NCI-H2081 (cell line): ENCODE results near the gene LRPAP1.
"Not testable (repeated sequence)": the region's sequence is repeated elsewhere in the genome, so short reads cannot be mapped to it uniquely, and the experiment has no call there.

ENCODE experiments used
- DNase-seq, 2 experiments: peaks; one replicate each; lab custom pipeline; 2025; lab: John Stamatoyannopoulos, UW

The LRPAP1 gene

DNA sequence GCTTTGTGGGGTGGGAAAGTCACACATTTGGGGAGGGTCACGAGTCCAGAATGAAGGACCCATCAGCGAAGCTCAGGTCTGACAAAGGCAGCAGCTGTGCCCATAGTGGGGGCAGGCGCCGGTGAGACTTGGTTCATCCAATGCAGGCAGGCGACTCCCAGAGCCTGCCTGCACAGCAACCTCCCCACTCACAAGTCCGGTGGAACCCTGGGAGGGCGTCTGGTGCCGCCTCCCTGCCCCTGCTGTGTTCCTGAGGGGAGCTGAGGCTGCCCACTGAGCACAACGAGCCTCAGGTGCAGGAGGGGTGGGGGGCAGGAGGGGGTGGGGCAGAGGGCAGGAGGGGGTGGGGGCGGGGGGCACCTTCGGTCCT lies 13.7 kb downstream of the LRPAP1 start:
- no peak for DNase-seq

DNA sequence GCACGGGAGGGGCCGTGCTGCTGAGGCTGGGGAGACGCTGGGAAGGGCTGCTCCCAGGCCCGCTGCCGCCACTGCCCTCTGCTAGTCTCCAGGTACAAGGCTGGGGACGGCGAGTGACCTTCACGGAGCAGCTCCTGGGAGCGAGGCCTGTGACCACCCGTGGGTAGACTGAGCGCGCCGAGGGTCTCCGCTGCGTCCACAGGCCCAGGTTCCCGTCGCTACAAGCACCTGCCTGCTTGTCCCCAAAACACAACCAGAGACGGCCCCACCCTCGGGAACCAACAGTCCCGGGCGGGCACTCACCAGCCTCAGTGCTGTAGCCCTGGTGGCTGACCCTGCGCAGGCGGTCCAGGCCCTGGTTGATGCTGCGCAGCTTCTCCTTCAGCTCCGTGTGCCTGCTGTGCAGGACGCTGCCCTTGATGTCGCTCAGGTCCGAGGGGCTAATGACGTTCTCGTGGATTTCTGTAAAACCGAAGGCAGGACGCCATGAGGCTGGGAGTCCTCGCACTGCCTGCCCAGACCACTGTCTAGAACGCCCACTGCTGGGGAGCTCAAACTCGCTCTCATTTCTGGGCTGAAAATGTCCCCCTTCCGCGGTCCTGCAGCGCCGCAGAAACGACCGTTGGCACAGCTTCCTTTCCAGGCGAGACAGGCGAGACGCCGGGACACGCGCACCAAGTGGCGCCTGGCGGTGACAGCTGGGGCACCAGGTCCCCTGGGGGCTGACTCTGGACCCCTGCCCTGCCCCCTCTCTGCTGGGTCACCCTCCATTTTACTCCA lies 14.3 kb downstream of the LRPAP1 start:
- no peak for DNase-seq

DNA sequence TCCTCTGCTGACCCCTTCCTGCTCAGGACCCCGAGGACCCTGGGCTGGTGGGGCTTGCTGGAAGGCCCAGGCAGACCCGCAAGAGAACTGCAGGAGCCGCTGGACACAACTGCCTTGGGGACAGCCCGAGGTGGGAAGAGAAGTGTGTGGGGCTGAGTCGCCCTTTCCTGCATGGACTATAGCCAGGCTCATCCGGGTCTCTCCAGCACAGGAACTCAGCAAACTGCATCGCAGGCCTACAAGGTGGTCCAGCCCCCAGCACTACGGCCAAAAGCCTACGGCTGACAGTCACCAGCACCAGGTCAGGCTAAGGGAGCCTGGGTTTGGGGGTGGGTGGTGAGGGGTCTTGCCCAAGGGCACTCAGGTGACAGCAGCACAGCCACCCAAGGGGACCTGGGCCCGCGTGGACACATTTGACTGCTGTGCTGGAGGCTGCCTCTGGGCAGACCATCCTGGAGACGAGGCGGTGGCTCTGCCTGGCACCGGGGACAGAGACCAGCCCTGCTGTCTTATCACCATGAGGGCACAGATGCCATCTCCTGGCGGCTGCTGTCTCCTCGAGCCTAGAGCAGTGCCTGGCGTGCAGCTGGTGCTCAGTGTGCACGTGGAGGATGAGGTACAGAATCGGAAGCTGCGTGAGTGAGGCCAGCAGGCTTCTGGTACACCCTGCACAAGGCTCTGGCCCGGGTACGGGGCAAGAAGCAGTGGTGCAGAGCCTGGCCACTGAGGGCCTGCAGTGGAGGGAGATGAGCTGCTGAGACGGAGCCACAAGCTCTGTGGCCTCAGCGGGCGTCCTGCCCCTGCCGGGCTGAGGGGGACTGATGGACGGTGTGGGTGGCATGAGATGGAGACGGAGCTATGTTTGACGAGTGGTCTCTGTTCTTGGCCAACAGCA lies 15.1 kb downstream of the LRPAP1 start:
- no peak for DNase-seq

DNA sequence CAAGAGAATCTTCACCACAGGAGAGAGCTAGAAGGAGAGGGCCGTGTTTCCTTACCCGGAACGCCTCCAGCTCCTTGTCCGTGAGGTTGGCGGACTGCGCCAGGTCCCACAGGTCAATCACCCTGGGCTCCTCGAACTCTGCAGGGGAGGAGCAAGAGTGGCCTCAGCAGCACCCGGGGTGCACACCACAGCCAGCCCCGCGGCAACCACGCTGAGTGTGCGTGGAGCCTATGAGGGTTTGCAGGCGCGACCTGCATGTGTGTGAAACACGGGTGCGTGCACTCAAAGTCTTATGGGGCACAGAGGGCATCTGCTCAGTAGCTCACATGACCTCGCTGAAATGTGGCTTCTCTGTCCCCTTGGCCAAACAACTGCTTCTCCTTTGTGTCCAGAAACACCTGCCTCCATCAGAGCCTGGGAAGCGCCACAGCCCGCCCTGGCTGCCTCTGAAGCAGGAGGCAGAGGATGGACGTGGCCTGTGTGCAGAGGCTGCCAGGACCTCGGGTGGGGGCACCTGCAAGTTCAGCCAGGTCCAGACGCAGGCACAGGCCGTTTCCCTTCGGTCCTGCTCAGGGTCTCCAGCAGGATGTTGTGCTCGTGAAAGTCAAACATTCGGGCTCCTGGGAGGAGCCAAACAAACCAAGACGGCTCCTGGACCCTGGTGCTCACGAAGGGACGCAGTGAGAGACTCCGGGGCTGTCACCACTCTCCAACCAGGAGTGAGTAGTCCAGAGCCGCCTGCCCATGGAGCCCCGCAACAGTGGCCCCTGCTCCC lies 16.0 kb downstream of the LRPAP1 start:
- DNase-seq, result no peak

DNA sequence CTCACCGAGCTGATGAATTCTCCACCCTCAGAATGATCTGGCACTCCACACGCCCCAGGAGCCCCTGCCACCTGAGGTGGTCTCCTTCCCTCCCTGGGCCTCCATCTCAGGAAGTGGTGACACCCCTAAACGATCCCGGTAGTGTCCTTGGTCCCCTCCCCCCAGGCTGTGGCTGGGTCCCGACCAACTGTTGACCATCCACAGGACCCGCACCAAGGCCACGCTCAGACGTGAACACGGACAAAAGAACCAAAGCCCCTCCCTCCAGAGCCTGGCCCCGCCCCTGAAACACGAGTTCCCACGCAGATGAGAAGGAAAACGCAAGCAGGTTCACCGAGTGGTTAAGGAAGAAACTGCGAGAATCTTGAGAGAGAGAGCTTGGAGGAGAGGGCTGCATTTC lies 16.6 kb downstream of the LRPAP1 start:
- no peak for DNase-seq

DNA sequence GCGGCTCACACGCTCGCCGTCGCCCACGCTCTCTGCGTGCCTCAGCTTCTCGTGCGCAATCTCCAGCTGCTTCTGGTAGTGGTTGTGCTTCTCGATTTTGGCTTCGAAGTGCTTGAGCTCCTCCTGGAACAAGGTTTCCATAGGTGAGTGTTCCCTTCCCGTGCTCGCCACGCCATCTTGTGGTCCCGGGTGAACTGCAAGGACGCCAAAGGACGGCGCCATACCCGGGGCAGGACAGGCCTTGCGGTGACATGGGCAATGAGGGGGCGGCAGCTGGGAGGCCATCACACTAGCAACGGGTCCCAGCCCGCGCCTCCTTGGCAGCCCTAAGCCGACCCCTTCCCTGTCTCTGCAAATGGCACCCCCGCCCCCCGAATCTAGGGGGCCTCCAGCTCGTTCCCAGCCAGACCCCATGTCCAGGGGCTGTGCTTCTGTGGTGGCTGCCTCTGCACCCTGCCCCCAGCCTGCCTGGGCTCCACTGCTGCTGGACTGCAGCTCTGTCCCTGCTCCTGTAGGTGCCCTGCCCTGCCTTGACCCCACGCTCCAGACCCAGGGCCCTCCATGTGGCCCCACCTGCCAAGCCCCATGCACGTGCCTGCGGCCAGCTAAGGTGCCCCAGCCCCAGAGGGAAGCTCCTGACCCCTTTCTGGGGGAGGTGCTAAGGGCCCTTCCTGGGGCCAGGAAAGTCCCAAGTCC lies 17.3 kb downstream of the LRPAP1 start:
- DNase-seq, result no peak

DNA sequence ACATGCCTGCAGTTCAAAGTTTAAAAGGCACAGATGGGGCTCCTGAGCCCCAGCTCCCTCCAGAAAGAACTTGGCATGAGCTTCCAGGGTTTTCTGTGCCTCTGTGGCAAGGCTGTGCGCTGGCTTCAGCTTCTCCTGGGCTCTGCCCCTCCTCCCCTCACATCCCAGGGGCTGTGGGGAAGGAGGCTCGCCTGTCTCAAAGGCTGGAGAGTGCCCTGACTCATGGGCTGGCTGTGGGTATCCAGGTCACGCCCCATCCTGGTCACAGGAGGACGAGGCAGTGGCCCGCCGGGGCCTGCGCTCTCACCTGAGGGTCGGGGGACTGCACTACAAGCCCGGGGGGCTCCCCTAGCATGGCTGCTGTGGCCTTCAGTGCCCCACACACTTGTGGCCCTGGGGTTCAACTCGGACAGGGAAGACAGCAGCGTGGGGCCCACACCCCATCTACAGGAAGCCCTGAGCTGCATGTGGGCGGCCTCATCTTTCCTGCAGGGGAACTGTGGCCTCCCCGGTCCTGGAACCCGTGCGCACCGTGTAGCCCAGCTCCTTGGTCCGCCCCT lies 17.9 kb downstream of the LRPAP1 start:
- no peak for DNase-seq

DNA sequence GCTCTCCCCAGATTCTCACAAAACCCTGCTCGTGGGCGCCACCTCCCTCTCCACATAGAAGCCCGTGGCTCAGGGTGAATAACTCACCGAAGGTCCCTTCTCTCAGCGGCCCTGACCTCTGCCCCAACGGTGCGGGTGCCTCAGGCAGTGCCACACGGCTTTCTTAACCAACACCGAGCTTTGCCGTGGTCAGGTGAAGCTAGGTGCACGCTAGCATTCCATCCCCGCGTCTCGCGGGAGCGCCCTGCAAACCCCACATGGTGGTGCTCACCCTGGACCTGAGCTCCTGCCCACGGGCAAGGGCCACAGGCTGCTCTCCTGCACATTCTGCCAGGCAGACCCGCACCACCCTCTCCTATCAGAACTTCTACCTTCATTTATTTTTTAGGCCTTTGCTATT lies 18.4 kb downstream of the LRPAP1 start:
- DNase-seq, result no peak

DNA sequence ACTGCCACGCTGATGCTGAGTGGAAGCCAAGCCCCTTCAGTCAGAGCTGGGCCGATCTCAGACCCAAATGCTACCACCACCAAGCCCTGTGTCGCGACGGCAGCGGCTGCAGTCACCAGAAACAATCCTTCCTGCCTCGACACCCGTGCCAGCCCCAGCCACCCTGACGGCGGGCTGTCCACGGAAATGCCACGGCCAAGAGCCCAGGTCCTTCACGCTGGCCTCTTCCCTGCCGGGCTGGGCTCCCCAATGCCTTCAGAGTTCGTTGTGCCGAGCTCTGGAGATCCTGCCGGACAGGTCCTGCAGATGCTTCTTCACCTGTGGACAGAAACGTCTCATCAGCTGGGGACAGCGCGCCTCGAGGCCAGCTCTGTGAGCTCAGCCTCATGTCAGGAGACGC lies 19.5 kb downstream of the LRPAP1 start:
- no peak for DNase-seq

DNA sequence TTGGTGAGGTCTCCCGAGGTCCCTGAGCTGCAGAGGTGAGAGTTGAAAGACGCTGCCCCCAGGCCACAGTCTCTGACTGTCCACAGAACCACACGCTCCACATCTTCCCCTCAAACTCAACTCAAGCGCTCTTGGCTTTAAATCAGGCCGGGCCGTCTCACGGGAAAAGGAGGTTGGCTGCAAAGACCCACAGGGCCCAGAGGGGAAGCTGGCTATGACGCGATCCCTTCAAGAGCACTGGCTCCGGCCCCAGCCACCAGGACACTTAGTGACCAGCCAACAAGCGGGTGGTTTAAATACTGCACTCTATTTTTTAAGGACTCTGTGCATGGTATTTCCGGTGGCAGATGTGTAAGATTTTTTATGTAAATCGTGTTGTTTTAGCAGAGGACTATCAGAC lies 19.9 kb downstream of the LRPAP1 start:
- DNase-seq, result no peak

DNA sequence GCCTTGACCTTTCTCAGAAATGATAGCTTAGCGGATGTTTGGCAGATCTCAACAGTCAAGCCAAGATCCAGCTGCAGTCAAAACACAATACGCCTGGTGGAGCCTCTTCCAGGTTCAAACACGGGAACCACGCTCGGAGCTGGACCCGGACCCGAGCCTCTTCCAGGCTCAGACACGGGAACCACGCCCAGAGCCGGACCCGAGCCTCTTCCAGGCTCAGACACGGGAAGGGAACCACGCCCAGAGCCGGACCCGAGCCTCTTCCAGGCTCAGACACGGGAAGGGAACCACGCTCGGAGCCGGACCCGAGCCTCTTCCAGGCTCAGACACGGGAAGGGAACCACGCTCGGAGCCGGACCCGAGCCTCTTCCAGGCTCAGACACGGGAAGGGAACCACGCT lies 20.6 kb downstream of the LRPAP1 start:
- not testable (repeated sequence) for DNase-seq

DNA sequence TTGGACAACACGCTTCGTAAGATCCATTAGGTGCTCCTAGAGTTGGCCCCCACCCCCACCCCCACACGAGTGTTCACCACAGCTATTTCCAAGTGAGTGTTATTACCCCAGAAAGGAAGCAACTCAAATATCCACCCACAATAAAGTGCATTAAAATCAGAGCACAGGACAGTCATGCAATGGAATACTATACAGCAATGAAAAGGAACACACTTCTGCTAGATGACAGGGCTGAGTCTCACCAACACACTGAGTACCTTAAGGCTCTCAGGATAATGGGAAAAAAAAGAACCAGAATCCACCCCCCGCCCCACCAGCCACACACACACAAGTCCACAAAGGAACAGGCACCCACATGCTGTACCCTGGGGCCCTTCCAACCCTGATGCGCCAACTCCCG lies 21.0 kb downstream of the LRPAP1 start:
- no peak for DNase-seq

DNA sequence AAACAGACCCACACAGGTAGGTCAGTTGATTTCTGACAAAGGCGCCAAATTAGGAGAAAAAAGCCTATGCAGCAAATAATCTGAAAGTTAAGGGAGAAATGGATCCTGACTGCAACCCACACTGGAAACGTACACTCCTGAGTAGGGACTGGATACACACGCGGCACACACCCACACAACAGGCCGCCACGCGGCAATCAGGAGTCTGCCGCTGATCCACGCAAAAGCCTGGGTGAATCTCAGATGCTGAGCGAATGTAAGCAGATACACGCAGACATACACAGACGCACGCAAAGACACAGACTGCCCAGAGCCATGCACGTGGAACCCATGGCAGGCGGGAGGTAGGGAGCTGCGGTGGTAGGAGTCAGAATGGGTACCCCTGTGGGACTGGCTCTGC lies 21.7 kb downstream of the LRPAP1 start:
- DNase-seq, result no peak

DNA sequence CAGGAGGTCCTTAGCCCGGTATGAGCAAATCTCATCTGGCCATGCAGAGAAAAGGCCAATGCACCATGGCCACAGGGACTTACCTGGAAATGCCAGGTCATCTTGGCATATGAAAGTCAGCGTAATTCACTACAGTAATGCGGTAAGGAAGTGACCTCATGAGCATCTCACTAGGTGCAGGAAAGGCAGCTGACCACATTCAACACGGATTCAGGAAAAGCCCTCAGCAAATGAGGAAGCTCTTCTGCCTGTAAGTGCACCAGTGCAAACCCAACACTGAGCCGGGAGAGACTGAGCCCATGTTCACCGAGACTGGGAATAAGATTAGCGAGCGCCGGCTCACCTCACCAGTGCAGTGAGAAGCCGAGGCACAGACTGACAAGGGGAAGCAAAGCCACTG lies 23.7 kb downstream of the LRPAP1 start:
- DNase-seq, result no peak

DNA sequence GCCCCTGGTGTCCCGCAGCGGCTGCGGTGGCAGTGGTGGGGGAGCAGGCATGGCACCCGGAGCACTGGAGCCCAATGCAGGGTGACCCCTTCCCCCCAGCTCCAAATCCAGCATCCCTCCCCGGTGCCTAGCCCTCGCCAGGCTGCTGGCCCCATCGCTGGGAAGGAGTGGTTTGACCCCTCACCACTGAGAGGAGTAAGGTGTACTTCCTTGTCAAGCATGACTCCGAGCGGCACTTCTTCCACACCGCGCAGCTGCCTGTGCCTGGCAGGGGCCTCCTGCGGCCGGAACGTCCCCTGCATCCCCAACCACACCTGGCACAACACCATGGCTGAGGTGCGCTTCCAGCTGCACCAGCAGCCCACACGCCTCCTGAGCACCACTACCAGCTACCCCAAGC lies 27.0 kb downstream of the LRPAP1 start:
- no peak for DNase-seq

DNA sequence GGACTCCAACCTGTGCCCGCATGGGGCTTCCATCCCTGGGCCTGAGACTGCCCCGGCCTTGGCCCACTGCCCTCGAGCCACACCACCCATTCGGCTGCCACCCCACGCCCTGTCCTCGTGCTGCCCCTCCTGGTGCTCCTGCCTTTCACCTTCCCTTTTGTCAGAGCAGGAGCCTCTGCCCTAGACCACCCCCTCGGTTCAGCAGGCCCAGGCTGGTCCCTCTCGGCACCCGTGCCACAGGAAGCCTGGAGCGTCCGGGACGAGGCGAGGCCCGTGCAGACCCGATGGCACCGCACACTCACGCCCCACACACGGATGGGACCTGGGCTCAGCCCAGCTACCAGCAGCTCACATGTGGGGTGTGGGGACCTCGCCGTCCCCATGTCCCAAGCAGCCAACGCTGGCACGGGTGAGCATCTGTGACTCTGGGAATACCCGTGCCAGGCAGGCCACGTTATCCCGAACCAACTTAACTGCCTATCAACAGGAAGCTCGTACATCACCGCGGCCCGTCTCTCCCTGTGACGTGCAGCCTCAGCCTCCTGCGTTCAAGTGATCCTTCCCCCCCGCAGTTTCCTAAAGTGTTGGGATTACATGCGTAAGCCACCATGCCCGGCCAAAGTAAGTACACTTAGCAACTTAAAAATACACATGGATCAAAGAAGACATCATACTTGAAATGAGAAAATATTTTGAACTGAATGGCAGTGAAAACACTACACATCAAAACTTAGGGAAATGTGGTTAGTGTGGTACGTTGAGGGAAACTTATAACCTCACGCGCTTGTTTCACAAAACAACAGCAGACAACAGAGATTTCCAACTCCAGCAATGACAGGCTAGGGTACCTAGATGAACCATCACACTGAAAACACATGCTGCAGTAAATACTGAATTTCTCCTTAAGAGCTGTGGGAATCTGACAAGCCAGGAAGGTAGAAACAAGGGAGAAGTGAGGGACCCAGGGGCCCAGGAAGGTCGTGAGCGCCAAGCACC lies 29.0 kb downstream of the LRPAP1 start:
- DNase-seq, result no peak

DNA sequence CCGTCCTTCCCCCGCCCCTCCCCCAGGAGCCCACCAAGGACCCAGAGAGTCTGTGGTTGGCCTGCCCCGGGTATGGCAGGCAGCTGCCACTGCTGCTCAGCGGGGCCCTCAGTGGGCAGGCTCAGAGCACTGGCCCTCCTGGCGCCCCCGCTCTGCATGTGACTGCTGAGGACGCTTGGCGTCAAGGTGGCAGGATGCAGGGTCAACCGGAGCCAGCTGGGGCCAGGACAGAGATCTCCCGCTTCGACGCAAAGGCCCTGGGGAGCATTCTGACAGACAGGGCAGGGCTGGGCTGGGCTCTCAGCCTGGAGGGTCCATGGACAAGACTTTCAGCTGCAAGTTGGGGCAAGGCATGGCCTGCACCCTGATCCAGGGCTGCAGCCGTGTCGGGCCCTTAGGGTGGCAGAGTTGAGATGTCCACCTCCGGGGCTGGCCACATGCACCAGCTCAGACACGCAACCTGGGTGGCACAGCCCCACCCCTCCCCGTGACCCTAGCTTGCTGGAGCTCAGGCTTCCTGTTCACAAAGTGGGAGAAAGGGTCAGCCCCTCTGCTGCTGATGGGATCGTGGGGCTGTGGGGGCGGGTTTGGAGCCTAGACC lies 30.3 kb downstream of the LRPAP1 start:
- no peak for DNase-seq

DNA sequence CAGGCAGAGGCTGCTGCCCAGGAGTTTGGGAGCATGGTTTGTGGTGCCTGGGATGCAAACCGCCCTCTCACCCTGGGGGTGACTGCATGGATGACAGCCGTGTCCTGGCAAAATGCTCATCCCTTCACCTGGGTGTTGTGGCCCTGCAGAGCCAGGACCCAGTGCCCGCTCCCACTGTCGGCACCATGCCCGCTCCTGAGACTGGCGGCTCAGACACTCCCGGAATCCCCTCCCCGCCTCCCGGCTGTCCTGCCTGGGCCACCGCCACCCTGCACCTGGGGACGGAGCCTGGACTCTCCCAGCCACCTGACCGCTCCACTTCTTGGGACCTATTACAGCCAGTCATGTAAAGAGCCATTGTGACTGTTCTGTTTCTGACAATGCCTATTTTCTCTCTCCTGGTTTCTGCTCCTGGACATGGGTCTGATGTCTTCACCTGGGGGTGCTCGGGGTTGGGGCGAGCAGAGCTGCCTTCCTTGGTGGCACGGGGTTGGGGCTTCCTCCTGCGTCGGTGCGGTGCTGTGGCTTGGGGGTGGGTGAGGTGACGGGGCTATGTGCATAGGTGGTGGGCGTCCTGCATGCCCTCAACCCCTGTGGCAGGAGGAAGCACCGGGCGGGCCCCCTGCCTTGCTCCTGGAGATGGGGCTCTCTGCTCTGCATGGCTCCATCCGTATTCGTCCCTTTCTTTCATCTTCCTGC lies 30.9 kb downstream of the LRPAP1 start:
- no peak for DNase-seq

DNA sequence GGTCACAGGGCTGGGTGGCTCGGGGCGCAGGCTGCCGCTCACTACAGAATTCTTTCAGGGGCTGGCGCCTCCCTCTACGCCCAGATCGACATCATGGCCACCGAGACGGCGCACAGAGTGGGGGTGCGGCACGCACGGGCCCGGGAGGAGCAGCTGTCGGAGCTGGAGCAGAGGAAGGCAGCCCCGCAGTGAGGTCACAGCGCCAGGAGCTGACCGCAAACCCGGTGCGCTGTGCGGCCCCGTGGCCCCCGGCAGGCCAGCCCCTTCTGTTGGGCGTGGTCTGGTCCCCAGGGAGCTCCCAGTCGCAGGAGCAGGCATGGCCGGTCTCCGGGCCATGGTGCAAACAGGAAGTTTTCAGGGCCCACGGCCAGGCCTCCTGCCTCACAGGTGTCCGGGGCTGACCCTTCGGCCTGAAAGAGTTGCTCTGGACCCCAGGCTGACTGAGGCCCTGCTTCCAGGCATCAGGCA lies 31.6 kb downstream of the LRPAP1 start:
- DNase-seq, result no peak
